Measurements from ENCODE around the gene MCM9.
"Not testable (repeated sequence)": the region's sequence is repeated elsewhere in the genome, so short reads cannot be mapped to it uniquely, and the experiment has no call there.

MCM9 gene

DNA sequence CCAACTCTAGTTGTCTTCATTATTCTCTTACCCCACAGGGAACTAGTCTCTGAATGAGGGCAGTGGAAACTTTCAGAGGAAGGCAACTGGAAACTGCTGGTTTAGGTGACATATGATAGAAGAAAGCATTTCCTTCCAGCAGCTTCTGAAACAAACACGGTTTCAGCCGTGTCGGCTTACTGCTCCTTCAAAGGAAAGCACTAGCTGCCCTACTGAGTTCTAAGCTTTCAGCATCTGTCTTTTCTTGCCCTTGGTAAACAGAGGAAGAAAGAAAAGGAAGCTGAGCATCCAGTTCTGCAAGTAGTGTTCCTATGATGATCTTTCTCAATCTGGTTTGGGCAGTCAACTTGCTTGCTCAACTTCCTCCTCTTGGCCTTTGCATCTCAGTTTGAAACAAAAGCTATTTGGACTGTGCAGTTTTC, 166.0 kb downstream of the MCM9 start:
- no peak for DNase-seq (ENCODE audit: low read depth, low spot score)

GRCh38 chr6:118768441-118768840, 166.5 kb downstream of the MCM9 start:
- DNase-seq (ENCODE audit: low read depth, low spot score): no peak

- not testable (repeated sequence) for DNase-seq (ENCODE audit: low read depth, low spot score)
These were observed 169.6 kb downstream of the MCM9 start for GRCh38 chr6:118765316-118765715.

DNA sequence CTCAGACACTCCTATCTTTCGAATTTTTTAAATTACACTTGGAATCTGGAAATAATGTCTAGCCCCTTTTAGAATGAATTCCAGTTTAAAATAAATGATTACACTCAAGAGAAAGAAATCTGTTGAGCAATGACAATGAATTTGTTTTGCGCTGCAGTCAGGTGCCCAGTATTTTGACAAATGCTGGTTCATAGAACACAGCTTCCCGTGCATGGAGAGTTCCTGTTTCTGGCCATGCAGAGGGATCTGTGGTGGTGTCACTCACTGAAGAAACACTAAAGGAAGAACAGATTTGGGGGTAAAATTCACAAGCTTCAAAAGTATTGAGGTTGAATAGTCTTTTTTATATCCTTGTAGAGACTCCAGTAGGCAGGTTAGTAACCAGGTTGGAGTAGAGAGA, 170.2 kb downstream of the MCM9 start:
- no peak for DNase-seq (ENCODE audit: low read depth, low spot score)
